OCI-M2 (cell line): ENCODE measurements around the gene BZW1.

Source experiments
- DNase-seq: peaks from one replicate; lab custom pipeline; 2025; ENCODE audit not compliant: unreplicated experiment; lab: John Stamatoyannopoulos, UW

BZW1 gene

GRCh38 chr2:200873560-200873959, 61.9 kb downstream of the BZW1 start:
- no peak for DNase-seq
